Measurements from ENCODE around the gene E2F4.

E2F4 gene

DNA sequence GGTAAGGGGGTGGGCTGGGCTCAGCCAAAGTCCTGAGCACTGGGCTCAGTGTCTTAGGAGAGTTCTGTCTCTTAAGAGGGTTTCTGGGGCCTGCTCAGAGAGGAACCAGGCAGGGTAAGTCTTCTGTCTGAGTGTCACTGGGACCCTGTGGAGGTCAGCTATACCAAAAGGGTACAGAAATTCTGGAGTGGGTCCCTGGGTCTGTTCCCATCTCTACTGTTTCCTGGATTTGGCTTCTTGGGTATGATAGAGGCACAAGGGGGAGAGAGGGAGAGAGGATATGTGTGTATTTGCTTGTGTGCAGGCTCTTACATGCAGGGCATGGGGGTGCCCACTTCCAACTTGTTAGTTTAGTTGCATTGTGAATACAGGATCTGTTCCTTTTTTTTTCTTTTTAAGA lies 1.6 kb downstream of the E2F4 start:
- H3K4me1 Mint-ChIP-seq: peaks cover 54% of the 10 kb centered on the region
- DNase-seq (ENCODE audit: low spot score in 2 of 2) (no peak), ATAC-seq (replicated peaks; ENCODE audit: extremely low read depth, poor library complexity, severe bottlenecking) (no peak)
- H3K9me3 Mint-ChIP-seq: no peaks in the 10 kb centered on the region
- H3K36me3 Mint-ChIP-seq (ENCODE audit: insufficient read depth): peaks cover 12% of the 10 kb centered on the region
- H3K4me3 Mint-ChIP-seq: peak overlapping the region; percentile 89
- H3K27me3 Mint-ChIP-seq: no peaks in the 10 kb centered on the region
- peak overlapping the region; percentile 64 for H3K27ac Mint-ChIP-seq (ENCODE audit: low read depth)

DNA sequence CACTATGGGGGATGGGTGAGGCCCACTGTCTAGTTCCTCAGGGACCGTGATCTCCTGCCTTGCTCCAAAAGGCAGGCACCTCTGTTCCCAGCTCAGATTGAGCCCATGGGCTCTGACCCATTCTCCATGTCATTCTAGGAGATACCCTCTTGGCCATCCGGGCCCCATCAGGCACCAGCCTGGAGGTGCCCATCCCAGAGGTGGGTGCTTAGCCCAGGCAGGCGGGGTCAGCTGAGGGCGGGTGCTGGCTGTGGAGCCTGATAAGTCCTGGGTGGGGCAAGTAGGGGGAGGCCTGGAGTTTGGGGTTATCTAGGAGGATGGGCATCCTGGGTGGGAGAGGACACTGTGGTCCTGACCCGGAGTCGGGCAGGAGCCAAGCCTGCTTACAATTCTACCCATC lies 2.3 kb downstream of the E2F4 start:
- no peak for ATAC-seq (replicated peaks; ENCODE audit: extremely low read depth, poor library complexity, severe bottlenecking)
- Mint-ChIP-seq H3K4me3 (peak overlapping the region; percentile 89), H3K27ac (ENCODE audit: low read depth) (peak overlapping the region; percentile 64), H3K4me1 (peaks cover 55% of the 10 kb centered on the region), H3K9me3 (no peaks in the 10 kb centered on the region), H3K27me3 (no peaks in the 10 kb centered on the region), H3K36me3 (ENCODE audit: insufficient read depth) (peaks cover 12% of the 10 kb centered on the region)
- no peak for DNase-seq (ENCODE audit: low spot score in 2 of 2)

DNA sequence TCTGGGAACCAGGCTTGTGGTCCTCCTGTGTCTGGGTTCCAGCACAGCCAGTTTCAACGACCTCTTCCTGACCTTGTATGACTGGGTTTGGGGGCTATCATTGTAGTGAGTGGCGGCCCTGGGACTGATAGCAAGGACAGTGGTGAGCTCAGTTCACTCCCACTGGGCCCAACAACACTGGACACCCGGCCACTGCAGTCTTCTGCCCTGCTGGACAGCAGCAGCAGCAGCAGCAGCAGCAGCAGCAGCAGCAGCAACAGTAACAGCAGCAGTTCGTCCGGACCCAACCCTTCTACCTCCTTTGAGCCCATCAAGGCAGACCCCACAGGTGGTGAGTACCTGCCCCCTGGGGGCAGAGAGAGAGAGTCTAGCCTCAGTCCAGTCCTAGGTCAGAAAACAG lies 3.7 kb downstream of the E2F4 start:
- Mint-ChIP-seq H3K36me3 (ENCODE audit: insufficient read depth) (peaks cover 15% of the 10 kb centered on the region), H3K4me1 (peaks cover 62% of the 10 kb centered on the region), H3K27ac (ENCODE audit: low read depth) (no peak overlapping the region), H3K27me3 (no peaks in the 10 kb centered on the region), H3K9me3 (no peaks in the 10 kb centered on the region), H3K4me3 (no peak overlapping the region)
- no peak for DNase-seq (ENCODE audit: low spot score in 2 of 2)
- ATAC-seq (replicated peaks; ENCODE audit: extremely low read depth, poor library complexity, severe bottlenecking): no peak

DNA sequence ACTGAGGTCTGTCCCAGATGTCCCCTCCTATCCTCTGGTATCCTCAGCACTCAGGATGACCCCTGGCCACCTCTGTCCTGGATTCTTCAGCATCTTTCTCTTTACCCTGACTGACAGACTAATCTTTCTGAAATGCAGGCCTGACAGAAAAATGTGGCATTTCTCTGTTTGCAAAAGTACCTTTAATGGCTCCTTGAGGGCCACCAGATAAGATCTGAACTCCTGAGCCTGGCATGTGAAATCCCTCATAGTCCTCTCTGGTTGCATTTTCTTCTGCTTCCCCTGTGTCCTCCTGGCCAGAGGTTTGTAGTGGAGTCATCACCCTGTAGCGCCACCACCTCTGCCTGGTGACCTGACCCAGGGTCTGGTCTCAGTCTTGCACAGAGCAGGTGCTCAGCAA lies 4.9 kb downstream of the E2F4 start:
- Mint-ChIP-seq H3K4me1 (peaks cover 54% of the 10 kb centered on the region), H3K27ac (ENCODE audit: low read depth) (peak overlapping the region; percentile 83), H3K9me3 (no peaks in the 10 kb centered on the region), H3K27me3 (no peaks in the 10 kb centered on the region), H3K36me3 (ENCODE audit: insufficient read depth) (peaks cover 14% of the 10 kb centered on the region), H3K4me3 (no peak overlapping the region)
- DNase-seq (ENCODE audit: low spot score in 2 of 2) (no peak), ATAC-seq (replicated peaks; ENCODE audit: extremely low read depth, poor library complexity, severe bottlenecking) (no peak)

DNA sequence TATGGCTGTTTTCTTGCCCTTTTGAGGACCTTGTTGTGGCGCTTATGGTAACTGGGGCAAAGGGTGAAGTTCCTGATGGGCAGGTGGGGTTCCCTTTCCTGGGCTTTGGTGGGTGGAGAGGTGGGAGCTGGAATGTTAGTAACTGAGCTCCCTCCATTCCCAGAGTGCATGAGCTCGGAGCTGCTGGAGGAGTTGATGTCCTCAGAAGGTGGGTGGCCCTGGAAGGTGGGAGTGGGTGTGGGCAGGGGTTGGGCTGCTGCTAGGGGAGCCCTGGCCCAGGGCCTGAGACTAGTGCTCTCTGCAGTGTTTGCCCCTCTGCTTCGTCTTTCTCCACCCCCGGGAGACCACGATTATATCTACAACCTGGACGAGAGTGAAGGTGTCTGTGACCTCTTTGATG lies 5.7 kb downstream of the E2F4 start:
- H3K27ac Mint-ChIP-seq (ENCODE audit: low read depth): no peak overlapping the region
- H3K4me3 Mint-ChIP-seq: no peak overlapping the region
- DNase-seq (ENCODE audit: low spot score in 2 of 2) (no peak), ATAC-seq (replicated peaks; ENCODE audit: extremely low read depth, poor library complexity, severe bottlenecking) (no peak)
- H3K9me3 Mint-ChIP-seq: no peaks in the 10 kb centered on the region
- peaks cover 14% of the 10 kb centered on the region for H3K36me3 Mint-ChIP-seq (ENCODE audit: insufficient read depth)
- H3K4me1 Mint-ChIP-seq: peaks cover 48% of the 10 kb centered on the region
- no peaks in the 10 kb centered on the region for H3K27me3 Mint-ChIP-seq

DNA sequence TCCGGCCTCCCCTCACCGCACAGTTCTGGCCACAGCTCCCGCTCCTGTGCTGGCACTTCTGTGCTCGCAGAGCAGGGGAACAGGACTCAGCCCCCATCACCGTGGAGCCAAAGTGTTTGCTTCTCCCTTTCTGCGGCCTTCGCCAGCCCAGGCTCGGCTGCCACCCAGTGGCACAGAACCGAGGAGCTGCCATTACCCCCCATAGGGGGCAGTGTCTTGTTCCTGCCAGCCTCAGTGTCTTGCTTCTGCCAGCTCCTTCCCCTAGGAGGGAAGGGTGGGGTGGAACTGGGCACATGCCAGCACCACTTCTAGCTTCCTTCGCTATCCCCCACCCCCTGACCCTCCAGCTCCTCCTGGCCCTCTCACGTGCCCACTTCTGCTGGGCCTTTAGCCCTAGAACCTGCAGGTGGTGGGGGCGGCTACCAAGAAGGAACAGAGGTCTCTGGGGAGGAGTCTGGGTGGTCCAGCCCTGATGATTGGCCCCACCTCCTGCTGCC lies 6.3 kb downstream of the E2F4 start:
- Mint-ChIP-seq H3K27ac (ENCODE audit: low read depth) (no peak overlapping the region), H3K27me3 (no peaks in the 10 kb centered on the region), H3K36me3 (ENCODE audit: insufficient read depth) (peaks cover 16% of the 10 kb centered on the region), H3K4me1 (peaks cover 42% of the 10 kb centered on the region), H3K9me3 (no peaks in the 10 kb centered on the region), H3K4me3 (no peak overlapping the region)
- DNase-seq (ENCODE audit: low spot score in 2 of 2): no peak
- ATAC-seq (replicated peaks; ENCODE audit: extremely low read depth, poor library complexity, severe bottlenecking): no peak

DNA sequence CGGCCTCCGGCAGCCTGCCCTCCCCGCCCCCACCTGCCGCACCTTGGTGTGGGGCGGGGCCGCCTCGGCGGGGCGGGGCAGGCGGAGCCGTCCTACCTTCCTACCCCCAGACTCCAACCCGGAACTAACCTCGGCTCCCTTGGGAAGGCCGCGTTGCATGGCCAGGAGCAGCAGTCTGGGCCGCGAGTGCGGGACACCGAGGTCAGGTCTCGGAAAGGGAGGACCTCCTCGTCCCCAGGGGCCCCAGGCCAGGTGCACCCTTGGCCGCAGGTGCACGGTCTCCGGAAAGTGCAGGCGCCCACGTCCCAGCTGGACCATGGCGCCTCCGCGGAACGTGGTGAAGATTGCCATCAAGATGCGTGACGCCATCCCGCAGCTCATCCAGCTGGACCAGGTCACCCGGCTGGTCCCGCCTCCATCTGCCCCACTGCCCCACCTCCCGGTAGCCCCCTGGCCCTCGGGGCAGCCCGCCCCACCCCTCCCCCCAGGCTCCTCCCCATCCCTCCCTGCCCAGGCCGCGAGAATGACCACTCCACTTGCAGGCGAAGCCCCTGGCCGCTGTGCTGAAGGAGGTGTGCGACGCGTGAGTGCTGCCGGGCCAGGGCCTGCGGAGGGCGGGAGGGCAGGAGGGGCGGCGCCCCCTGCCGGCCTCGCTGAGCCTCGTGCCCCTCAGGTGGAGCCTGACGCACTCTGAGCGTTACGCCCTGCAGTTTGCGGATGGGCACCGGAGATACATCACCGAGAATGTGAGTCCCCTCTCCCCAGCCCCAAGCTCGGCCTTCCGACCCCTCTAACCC lies 7.3 kb downstream of the E2F4 start, which contains the start of gene ELMO3:
Gene ELMO3 (plus strand): TSS at position 121 of the 797 bp plus-strand sequence. CDS start 196 bp downstream, at position 317.
- H3K27me3 Mint-ChIP-seq: no peaks in the 10 kb centered on the region
- DNase-seq (ENCODE audit: low spot score in 2 of 2) (no peak), ATAC-seq (replicated peaks; ENCODE audit: extremely low read depth, poor library complexity, severe bottlenecking) (no peak)
- H3K4me3 Mint-ChIP-seq: no peak within 1 kb of the TSS
- H3K9me3 Mint-ChIP-seq: no peaks in the 10 kb centered on the region
- no peak within 1 kb of the TSS for H3K27ac Mint-ChIP-seq (ENCODE audit: low read depth)
- peaks cover 33% of the 10 kb centered on the region for H3K4me1 Mint-ChIP-seq
- peaks cover 16% of the 10 kb centered on the region for H3K36me3 Mint-ChIP-seq (ENCODE audit: insufficient read depth)

DNA sequence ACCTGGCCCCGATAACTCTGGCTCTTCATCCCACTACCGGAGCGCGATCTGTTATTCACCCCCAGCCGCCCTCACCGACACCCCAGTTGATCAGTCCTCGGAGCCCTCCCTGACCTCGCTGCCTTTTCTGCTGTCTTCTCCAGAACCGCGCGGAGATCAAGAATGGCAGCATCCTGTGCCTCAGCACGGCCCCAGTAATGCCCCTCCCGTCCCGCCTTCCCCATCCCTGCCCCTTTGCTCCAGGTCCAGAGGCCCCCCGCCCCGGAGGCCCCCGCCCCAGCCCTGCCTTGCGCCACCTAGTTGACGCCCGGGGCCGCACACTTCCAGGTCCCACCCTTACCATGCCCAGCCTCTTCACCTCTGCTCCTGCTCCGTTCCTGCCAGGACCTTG lies 7.8 kb downstream of the E2F4 start:
- Mint-ChIP-seq H3K27me3 (no peaks in the 10 kb centered on the region), H3K36me3 (ENCODE audit: insufficient read depth) (peaks cover 16% of the 10 kb centered on the region), H3K4me3 (no peak overlapping the region), H3K27ac (ENCODE audit: low read depth) (no peak overlapping the region), H3K4me1 (peaks cover 31% of the 10 kb centered on the region), H3K9me3 (no peaks in the 10 kb centered on the region)
- DNase-seq (ENCODE audit: low spot score in 2 of 2) (no peak), ATAC-seq (replicated peaks; ENCODE audit: extremely low read depth, poor library complexity, severe bottlenecking) (no peak)

DNA sequence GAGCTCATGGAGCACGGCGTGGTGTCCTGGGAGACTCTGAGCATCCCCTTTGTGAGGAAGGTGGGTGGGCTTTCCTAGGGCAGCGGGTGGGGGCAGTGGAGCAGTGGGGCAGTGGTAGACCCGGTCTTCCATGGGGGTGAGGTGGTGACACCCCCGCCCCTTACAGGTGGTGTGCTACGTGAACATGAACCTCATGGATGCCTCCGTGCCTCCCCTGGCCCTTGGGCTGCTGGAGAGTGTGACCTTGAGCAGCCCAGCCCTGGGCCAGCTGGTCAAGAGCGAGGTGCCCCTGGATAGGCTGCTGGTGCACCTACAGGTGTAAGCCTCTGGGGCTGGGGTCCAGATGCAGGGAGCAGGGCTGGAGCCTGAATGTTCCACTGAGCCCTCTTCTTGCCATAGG lies 8.5 kb downstream of the E2F4 start:
- no peak overlapping the region for H3K4me3 Mint-ChIP-seq
- no peak overlapping the region for H3K27ac Mint-ChIP-seq (ENCODE audit: low read depth)
- no peaks in the 10 kb centered on the region for H3K9me3 Mint-ChIP-seq
- no peak for DNase-seq (ENCODE audit: low spot score in 2 of 2)
- no peaks in the 10 kb centered on the region for H3K27me3 Mint-ChIP-seq
- H3K4me1 Mint-ChIP-seq: peaks cover 29% of the 10 kb centered on the region
- peaks cover 17% of the 10 kb centered on the region for H3K36me3 Mint-ChIP-seq (ENCODE audit: insufficient read depth)
- no peak for ATAC-seq (replicated peaks; ENCODE audit: extremely low read depth, poor library complexity, severe bottlenecking)

DNA sequence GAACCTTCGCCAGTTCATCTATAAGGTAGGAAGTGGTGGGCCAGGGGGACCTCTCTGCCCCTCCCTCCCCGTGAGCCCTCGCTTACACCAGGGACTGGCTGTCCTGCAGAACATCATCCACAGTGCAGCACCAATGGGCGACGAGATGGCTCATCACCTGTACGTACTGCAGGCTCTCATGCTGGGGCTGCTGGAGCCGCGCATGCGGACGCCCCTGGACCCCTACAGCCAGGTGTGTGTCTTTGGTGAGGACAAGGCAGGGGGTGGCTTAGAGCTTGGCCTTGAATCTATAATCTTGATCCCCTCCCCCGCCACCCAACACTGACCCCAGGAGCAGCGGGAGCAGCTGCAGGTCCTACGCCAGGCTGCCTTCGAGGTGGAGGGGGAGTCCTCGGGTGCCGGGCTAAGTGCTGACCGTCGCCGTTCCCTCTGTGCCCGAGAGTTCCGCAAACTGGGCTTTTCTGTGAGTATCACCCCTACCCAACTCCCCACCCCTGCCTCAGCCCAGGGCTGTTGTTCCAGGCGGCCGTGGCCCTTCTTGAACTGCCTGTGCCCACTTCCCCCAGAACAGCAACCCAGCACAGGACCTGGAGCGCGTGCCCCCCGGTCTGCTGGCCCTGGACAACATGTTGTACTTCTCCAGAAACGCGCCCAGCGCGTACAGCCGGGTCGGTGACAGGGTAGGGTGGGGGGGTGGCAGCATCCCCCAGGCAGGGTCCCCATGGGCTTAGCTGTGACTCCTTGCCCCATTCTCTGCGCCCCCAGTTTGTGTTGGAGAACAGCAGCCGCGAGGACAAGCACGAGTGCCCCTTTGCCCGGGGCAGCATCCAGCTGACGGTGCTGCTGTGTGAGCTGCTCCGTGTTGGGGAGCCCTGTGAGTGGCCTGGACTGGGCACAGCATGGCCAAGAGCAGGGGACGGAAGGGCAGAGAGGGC lies 9.7 kb downstream of the E2F4 start:
- peaks cover 13% of the 10 kb centered on the region for H3K36me3 Mint-ChIP-seq (ENCODE audit: insufficient read depth)
- H3K4me3 Mint-ChIP-seq: no peak overlapping the region
- H3K9me3 Mint-ChIP-seq: no peaks in the 10 kb centered on the region
- H3K4me1 Mint-ChIP-seq: peaks cover 17% of the 10 kb centered on the region
- ATAC-seq (replicated peaks; ENCODE audit: extremely low read depth, poor library complexity, severe bottlenecking): no peak
- H3K27ac Mint-ChIP-seq (ENCODE audit: low read depth): no peak overlapping the region
- DNase-seq (ENCODE audit: low spot score in 2 of 2): no peak
- H3K27me3 Mint-ChIP-seq: no peaks in the 10 kb centered on the region

DNA sequence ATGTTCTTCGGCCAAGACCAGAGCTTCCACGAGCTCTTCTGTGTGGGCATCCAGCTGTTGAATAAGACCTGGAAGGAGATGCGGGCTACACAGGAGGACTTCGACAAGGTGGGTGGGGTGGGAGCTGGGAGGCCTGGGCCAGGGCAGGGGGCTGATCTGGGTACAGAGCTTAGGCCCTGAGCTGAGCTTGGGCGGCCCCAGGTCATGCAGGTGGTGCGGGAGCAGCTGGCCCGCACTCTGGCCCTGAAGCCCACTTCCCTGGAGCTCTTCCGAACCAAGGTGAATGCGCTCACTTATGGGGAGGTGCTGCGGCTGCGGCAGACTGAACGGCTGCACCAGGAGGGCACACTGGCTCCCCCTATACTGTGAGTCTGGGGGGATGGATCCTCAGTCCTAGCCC lies 10.5 kb downstream of the E2F4 start:
- Mint-ChIP-seq H3K9me3 (no peaks in the 10 kb centered on the region), H3K27me3 (no peaks in the 10 kb centered on the region), H3K4me3 (no peak overlapping the region), H3K27ac (ENCODE audit: low read depth) (no peak overlapping the region), H3K36me3 (ENCODE audit: insufficient read depth) (peaks cover 13% of the 10 kb centered on the region), H3K4me1 (peaks cover 13% of the 10 kb centered on the region)
- ATAC-seq (replicated peaks; ENCODE audit: extremely low read depth, poor library complexity, severe bottlenecking) (no peak), DNase-seq (ENCODE audit: low spot score in 2 of 2) (no peak)

DNA sequence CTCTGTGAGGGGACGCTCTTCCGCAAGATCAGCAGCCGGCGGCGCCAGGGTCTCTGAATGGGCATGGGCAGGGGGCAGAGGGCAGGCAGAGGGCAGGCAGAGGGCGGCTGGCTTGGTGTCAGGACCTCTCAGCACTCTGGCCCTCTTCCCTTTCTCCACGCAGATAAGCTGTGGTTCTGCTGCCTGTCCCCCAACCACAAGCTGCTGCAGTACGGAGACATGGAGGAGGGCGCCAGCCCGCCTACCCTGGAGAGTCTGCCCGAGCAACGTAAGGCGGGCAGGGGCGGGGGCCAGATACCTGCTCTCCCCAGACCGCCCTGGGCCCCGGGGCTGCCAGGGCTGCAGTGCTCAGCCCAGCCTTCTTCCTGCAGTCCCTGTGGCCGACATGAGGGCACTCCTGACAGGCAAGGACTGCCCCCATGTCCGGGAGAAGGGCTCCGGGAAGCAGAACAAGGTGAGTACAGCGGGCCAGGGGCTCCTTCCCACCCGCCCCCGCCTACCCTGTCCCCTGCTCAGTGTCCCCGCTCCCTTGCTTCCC lies 11.1 kb downstream of the E2F4 start:
- H3K27me3 Mint-ChIP-seq: no peaks in the 10 kb centered on the region
- peaks cover 13% of the 10 kb centered on the region for H3K36me3 Mint-ChIP-seq (ENCODE audit: insufficient read depth)
- no peak overlapping the region for H3K4me3 Mint-ChIP-seq
- DNase-seq (ENCODE audit: low spot score in 2 of 2): no peak
- H3K27ac Mint-ChIP-seq (ENCODE audit: low read depth): no peak overlapping the region
- ATAC-seq (replicated peaks; ENCODE audit: extremely low read depth, poor library complexity, severe bottlenecking): no peak
- H3K9me3 Mint-ChIP-seq: no peaks in the 10 kb centered on the region
- peaks cover 12% of the 10 kb centered on the region for H3K4me1 Mint-ChIP-seq
